OCI-LY1 (cell line): ENCODE results near the gene RABL6.

Experiments used
- EZH2 ChIP-seq: fragments of 200-600 bp; sonication (generic), shearing (Covaris generic); IDR thresholded peaks from 2 replicates; pipeline ENCODE4 v1.8.0; 2017; ENCODE audit warnings: borderline replicate concordance, mixed run types, mild to moderate bottlenecking, antibody characterized with exemption, low read length, moderate library complexity, mixed read lengths
- TF ChIP-seq, protein P1 (sequence below): fragments of 200-600 bp; sonication (generic), shearing (Covaris generic); IDR thresholded peaks from 2 replicates; pipeline ENCODE4 v1.5.1; 2017; ENCODE audit warnings: mild to moderate bottlenecking, antibody characterized with exemption, low read length, moderate library complexity, mixed read lengths

DNA sequence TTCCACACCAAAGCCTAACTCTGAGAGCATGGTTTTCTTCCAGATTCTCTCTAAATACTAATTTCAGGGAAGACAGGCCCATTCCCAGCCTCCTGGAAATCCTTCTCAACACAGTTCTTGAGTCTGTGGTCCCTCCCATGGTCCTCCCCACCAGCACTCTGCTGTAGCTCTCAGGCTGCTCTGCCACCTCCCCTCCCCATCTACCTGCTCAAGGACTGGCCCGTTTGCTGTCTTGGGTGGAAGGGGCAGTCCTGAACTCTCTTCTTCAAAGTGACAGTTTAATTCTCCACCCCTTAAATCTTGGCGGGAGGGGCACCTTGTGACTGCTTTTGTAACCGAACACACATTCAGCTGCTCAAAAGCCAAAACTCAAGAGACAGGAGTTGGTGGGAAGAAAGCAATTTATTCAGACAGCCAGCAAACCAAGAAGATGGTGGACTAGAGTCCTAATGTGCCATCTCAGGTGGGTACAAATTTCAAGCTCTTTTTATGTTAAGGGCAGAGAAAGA lies 35.8 kb upstream of the RABL6 start:
- TF ChIP-seq, protein P1, sequence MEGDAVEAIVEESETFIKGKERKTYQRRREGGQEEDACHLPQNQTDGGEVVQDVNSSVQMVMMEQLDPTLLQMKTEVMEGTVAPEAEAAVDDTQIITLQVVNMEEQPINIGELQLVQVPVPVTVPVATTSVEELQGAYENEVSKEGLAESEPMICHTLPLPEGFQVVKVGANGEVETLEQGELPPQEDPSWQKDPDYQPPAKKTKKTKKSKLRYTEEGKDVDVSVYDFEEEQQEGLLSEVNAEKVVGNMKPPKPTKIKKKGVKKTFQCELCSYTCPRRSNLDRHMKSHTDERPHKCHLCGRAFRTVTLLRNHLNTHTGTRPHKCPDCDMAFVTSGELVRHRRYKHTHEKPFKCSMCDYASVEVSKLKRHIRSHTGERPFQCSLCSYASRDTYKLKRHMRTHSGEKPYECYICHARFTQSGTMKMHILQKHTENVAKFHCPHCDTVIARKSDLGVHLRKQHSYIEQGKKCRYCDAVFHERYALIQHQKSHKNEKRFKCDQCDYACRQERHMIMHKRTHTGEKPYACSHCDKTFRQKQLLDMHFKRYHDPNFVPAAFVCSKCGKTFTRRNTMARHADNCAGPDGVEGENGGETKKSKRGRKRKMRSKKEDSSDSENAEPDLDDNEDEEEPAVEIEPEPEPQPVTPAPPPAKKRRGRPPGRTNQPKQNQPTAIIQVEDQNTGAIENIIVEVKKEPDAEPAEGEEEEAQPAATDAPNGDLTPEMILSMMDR, result no peak
- no peak for TF ChIP-seq EZH2
